Colon (tissue), 2 donors: ENCODE results near the gene RALGAPA1.
"Not testable (repeated sequence)": the region's sequence is repeated elsewhere in the genome, so short reads cannot be mapped to it uniquely, and the experiment has no call there.

Experiments used
- FAIRE-seq: peaks from 2 replicates; lab custom pipeline; 2012; peaks lifted over from hg19 to GRCh38; lab: Jason Lieb, UNC
- donor health status: control.
- donor health status: control.

RALGAPA1 gene

DNA sequence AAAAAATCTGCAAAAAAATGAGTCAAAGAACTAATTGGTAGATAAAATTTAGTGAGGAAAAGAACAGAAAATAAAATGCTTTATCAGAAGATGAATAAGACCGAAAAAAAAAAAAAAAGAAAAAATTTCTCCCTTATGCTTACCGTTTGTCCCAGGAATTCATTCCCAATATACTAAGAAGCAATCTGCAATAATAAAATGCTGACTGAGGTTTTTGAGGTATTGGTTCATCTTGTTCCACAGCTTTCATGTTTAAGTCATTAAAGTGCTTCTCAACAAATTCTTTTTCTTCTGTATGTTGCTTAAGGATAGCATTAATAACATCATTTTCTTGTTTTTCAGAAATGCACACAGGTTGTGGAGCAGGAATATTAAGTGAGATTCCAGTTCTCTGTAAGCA is 182.1 kb downstream of the RALGAPA1 start:
- peak; percentile 94 for FAIRE-seq

DNA sequence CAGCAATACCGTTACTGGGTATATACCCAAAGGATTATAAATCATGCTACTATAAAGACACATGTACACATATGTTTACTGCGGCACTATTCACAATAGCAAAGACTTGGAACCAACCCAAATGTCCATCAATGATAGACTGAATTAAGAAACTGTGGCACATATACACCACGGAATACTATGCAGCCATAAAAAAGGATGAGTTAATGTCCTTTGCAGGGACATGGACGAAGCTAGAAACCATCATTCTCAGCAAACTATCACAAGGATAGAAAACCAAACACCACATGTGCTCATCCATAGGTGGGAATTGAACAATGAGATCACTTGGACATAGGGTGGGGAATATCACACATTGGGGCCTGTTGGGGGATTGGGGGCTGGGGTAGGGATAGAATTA is 187.1 kb downstream of the RALGAPA1 start:
- not testable (repeated sequence) for FAIRE-seq

DNA sequence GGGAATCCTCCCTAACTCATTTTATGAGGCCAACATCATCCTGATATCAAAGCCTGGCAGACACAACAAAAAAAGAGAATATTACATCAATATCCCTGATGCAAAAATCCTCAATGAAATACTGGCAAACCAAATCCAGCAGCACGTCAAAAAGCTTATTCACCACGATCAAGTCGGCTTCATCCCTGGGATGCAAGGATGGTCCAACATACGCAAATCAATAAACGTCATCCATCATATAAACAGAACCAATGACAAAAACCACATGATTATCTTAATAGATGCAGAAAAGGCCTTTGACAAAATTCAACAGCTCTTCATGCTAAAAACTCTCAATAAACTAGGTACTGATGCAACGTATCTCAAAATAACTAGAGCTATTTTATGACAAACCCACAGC is 189.1 kb downstream of the RALGAPA1 start:
- FAIRE-seq, result not testable (repeated sequence)

DNA sequence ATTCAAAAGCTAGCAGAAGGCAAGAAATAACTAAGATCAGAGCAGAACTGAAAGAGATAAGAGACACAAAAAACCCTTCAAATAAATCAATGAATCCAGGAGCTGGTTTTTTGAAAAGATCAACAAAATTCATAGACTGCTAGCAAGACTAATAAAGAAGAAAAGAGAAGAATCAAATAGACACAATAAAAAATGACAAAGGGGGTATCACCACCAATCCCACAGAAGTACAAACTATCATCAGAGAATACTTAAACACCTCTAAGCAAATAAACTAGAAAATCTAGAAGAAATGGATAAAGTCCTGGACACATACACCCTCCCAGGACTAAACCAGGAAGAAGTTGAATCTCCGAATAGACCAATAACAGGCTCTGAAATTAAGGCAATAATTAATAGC is 189.6 kb downstream of the RALGAPA1 start:
- not testable (repeated sequence) for FAIRE-seq

DNA sequence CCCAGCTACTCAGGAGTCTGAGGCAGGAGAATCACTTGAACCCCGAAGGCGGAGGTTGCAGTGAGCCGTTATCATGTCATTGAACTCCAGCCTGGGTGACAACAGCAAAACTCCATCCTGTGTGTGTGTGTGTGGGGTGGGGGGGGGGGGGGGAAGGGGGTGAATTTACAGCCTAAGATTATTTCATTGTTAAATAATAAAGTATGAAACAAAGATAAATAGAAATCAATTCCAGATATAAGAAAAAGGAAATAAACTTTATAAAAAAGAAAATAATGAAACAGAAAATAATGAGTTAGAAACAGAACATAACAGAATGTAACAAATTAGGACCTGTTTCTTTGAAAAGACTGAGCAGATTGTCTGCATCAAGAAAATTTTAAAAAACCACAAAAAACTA is 191.6 kb downstream of the RALGAPA1 start:
- no peak for FAIRE-seq

DNA sequence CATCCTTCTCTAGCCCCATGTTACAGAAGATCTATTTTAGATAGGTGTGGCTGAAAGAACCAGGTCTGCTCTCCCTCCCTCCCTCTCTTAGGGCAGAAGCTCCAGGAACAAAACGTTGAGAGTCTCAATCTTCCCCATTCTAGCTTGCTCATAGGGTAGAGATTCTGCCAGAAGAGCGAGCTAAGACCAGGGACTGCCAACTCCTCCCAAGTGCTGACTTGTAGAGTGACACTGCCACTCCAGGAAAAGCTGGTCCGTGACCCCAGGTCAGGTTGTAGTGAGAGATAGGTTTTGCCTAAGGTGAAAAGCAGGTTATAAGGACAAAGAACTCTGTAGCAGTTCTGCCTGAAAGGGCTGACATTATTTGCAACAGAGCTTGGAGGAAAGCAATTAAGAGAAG is 201.7 kb downstream of the RALGAPA1 start:
- FAIRE-seq, result no peak

DNA sequence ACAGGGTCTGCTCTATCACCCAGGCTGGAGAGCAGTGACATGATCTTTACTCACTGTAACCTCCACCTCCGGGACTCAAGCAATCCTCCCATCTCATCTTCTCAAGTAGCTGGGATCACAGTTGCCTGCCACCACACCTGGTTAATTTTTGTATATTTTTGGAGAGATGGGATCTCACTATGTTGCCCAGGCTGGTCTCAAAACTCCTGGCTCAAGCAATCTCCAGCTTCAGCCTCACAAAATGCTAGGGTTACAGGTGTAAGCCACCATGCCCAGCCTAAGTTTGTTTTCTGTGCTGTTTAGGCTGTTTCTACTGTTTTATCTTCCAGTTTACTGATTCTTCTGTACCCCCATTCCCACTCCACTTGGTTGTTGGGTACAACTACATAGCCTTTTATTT is 208.8 kb downstream of the RALGAPA1 start:
- FAIRE-seq, result no peak

DNA sequence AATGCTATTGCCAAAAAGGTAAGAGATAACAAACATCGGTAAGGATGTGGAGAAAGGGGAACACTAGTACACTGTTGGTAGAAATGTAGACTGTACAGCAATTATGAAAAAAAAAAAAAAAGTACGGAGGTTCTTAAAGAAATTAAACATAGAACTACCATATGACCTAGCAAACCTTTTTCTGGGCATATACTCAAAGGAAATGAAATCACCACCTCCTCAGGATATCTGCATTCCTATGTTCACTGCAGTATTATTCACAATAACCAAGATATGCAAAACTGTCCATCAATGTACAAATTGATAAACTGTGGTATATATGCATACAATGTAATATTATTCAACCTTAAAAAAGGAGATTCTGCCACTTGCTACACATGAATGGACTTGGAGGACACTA is 214.5 kb downstream of the RALGAPA1 start:
- no peak for FAIRE-seq

DNA sequence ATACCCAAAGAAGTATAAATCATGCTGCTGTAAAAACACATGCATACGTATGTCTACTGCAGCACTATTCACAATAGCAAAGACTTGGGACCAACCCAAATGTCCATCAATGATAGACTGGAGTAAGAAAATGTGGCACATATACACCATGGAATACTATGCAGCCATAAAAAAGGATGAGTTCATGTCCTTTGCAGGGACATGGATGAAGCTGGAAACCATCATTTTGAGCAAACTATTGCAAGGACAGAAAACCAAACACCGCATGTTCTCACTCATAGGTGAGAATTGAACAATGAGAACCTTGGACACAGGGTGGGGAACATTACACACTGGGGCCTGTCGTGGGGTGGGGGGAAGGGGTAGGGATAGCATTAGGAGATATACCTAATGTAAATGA is 221.7 kb downstream of the RALGAPA1 start:
- not testable (repeated sequence) for FAIRE-seq

DNA sequence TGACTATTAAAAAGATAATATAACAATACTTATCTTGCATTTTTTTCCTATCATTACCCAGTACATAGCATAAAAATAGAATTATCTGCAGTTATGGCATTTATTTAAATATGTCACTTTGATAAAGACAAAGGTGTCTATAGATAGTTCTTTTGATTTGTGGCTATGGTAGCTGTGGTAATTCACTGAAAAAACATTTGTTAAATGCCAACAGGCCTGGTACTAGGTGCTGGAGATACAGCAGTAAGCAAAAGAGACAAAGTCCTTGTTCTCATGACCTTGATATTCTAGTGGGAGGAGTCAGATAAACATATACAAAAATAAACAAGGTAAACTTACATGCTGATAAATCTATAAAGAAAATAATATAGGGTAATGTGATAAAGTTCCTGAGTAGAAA is 230.5 kb downstream of the RALGAPA1 start:
- no peak for FAIRE-seq

DNA sequence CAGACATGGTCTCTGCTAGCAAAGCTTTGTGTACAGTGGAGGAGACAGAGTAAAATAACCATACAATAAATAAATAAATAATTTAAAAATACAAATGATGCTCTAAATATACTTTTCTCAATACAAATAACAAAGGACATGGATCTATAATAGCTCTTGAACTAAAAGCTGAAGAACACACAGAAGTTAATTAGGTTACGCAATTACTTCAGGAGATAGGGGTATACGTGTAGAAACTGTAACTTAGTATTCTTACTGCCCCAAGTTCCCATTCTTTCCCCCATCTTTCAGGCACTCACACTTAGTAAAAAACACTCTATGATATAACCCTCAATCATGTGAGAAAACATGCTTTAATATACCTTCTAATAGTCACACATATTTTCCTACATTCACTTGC is 231.0 kb downstream of the RALGAPA1 start:
- no peak for FAIRE-seq

DNA sequence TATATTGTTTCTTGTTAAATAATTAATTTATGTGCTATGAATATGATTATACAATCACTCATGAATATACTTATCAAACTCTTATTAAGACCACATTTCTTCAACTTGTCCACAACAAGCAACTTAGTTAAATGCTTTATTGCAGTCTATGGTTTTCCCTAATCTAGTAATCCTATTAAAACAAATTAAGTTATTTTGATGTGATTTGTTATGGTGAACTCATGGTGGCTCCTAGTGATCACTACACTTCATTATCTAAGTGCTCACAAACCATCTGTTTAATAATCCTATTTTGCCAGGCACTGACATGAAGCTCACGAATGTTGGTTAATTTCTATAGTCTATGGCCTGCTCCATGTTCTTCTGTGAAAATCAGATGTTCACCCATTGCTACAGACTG is 232.2 kb downstream of the RALGAPA1 start:
- FAIRE-seq, result no peak

DNA sequence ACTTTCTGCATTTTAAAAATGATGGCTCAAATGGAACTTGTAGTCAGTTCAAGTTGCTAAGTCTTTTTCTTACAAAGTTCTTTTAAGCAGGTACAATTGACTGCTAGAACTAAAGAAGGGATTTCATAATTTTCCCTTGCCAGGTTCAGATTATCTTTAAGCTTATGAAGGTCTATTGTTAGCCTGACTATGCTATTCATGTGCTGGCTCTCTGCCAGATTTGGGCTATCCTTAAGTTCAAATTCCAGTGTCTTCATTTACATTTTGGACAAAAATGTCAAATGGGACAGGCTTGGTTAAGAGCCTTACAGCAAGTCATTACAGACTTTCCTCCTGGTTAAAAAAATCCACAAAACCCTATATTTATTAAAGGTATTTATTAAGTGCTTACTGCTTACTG is 232.8 kb downstream of the RALGAPA1 start:
- FAIRE-seq, result no peak

DNA sequence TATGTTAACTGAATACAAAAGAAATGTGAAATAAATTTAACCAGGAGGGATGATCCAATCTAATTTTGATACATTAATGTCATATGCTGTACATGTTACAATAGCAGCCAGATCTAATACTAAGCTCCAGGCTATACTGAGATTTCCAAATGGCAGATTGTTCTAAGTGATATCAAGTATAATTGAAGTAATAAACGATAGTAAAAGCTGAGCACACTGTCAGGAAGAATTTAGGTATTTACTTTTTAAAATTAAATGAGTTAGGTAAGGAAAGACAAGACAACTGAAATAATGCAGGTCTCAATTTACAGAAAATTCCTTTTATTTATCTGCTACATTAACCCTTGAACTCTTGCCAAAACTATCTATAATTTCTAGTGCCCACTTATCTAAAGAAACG is 235.2 kb downstream of the RALGAPA1 start:
- FAIRE-seq, result no peak

DNA sequence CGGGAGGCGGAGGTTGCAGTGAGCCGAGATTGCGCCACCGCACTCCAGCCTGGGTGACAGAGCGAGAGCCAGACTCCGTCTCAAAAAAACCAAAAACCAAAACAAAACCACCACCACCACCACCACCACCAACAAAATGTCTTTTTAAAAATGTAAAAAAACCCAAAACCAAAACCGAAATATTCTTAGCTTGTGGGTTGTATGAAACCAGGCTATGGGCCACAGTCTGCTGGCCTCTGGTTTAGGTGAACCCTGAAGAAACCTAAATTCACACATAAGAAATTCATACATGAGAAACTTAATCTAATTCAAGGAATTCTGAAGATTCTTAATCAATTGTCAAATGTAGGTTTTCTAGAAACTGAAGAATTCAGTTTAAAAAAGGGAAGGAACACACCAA is 237.5 kb downstream of the RALGAPA1 start:
- FAIRE-seq, result peak; percentile 5

DNA sequence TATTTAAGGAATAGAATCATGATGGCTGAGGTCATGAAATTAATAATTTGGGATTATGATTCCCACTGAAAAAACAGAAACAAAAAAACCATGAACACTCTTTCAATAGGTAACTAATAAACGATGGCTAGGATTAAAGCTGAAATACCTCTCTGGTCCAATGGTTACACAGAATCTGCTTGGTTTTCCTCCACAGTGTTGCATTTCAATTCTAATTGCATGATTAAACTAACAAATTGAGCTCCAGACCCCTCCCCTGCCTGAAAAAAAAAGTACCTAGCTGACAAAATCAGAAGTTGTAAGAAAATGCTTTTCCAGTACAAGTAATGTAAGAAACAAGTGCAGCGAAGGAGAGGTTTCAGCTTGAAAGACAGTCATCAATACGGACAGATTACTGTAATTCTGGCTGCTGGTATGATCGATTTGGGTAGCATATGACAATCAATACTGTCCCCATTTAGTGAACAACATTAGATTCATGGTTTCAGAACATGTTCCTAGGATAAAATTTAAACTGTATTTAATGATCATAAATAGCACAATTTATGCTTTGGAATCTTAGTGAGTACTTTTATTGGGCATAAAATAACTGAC is 243.1 kb downstream of the RALGAPA1 start:
- FAIRE-seq, result no peak

DNA sequence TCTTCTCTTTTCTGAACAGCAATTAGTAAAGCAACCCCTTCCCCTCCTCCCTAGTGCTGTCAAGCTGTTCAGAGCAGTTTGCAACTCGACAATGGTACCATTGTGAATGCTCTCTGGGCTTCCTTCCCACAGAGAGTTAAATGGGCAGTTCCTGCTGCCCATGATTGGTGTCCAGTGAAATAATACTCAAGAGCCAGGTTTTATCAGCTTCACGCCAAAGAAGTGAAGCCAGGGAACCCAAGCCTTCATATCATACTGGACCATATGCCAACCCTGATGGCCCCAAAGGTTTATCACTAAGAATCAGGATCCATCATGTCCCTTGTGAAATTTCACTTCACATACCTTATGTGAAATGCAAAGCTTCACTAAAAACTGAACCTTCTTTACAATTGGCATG is 250.4 kb downstream of the RALGAPA1 start:
- no peak for FAIRE-seq

DNA sequence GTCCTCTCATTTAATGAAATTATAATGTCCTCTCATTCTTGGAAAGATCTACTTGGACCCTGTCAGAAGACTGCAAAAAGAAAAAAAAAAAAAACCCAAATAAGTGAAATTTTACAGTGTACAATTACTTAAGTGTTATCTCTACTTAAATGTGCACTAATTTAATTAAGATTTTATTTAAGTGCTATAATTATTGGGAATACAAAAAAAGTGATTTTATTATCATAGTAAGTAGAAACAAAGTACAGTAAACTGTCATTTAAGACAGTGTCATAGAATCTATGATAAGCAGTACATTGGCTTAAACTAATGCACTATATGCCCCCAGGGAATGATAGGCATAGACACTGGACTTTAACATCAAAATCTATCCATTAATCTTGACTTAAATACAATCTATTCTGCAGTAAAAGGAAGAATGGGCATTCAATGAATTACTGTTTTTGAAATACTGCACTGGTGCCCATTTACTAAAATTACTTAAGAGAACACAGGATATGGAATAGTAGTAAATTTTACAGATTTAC is 251.8 kb downstream of the RALGAPA1 start:
- FAIRE-seq, result no peak

DNA sequence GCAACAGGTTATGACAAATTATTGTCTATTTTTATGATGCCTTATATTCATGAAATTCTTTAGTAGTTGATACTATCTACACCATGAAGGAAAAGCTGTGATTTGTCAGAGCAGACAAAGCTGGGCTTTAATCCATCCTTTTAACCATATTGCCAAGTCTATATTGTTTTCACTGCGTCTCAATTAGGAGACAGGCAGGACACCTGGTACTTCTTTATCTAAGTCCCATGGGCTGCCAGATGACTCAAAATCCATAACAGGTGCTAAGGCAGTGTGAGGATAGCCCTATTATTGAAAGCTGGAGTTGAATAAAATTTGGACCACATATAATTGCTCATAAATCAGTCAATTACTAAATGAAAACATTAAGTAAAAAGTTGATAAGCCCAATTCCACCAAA is 252.5 kb downstream of the RALGAPA1 start:
- no peak for FAIRE-seq

DNA sequence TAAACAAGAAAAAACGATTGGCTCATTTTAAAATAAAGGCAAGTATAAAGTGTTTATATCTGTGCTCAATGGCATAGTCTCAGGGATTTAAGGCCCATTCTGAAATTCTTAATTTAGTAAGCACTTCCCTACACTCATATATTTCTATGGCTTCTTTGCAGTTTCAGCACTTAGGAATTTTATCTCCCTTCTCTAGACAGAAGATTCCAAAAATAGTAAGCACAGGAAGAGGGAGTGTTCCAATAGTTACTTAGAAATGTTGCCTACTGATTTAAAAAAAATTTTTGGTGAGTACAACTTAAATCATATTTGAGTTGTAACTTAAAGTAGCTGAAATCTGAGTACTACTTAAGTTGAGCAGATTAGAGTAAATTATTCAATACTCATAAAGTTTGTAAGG is 255.3 kb downstream of the RALGAPA1 start:
- no peak for FAIRE-seq

DNA sequence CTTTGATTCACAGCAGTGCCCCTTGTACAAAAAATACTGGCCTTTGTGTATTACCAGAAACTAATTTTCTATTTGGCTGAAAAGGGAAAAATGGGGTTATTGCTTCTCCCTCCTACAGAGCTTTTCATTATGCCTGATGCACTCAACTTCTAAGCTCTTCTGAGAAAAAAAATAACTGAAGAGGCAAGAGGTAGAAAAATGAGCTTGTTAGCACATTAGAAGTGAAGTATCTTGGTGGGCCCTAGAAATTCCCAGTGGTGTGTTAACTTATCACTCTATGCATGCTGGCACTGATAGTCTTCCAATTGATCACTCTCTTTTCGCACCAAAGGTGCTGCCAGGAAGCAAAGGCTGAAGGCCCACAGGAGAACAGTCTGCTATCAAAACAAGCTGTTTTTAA is 258.0 kb downstream of the RALGAPA1 start:
- no peak for FAIRE-seq

DNA sequence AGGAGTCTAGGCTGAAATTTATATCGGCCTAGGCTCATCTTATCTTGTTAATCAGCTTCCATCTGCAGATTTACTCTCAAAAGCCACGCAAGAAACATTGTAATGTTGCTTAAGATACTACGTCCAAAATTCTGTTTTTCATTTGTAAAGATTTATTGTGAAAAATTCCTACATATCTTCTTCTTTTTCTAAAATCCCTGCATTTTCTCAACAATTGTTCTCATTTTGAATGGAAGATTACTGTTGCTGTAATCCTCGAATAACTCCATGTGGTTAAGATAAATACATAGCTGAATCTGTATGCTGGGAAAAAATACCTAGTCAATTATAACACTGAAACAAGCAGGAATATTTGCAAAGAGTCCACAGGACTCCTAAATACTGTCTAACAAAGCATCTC is 259.5 kb downstream of the RALGAPA1 start:
- no peak for FAIRE-seq

DNA sequence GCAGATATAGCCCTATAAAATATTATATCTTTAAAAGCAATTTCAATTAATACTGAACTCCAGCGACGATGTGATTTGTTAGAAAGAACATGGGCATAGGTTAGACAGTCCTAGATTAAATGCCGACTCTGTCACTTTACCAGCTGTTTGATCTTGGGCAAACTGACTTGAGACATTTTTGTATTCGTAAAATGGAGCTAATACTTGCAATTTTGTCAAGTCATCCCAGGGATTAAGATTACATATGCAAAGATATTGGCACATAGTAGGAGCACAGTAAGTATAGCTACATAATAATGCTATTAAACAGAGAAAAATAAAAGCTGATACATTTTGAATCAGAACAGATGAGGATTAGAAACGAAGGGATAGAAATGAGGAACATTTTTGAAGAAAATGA is 266.1 kb downstream of the RALGAPA1 start:
- no peak for FAIRE-seq

DNA sequence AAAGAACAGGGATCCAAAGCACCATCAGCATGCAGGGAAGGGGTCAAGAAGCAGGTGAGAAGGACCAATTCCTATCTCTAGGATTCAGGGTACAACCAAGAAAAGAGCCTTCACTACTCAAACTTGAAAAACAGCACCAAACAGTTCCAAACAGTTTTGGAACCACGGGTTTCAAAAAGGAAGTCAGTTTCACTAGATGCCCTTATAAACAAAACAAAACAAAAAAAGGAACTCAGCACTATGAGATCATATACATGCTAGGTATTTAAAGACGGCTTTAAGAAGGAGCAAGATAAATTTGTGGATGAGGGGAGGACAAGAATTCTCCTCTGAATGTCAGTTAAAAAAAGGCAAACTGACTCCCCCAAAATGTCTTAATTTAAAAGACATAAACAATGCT is 269.1 kb downstream of the RALGAPA1 start:
- no peak for FAIRE-seq
